Trophoblast cell (in vitro differentiated cells and primary cell): ENCODE data around the gene CDC42EP3.

Source experiments
- DNase-seq, 2 donors: peaks; one replicate each; pipeline ENCODE4 v3.0.0-alpha.2; 2016
- H2AFZ ChIP-seq: 2 replicates; pipeline ENCODE4 v1.6.1; 2013; ENCODE audit warnings: low read length, moderate library complexity, mild to moderate bottlenecking; ENCODE audit not compliant: insufficient read depth, poor library complexity
- H2AK5ac ChIP-seq: 2 replicates; pipeline ENCODE4 v1.6.1; 2013; ENCODE audit warnings: mild to moderate bottlenecking, low read length
- H2BK120ac ChIP-seq: 2 replicates; pipeline ENCODE4 v1.6.1; 2013; ENCODE audit warnings: low read length, mild to moderate bottlenecking, moderate library complexity; ENCODE audit not compliant: insufficient read depth, poor library complexity
- H2BK12ac ChIP-seq: 2 replicates; pipeline ENCODE4 v1.6.1; 2013; ENCODE audit warnings: mild to moderate bottlenecking, low read length, moderate library complexity
- H2BK5ac ChIP-seq: 2 replicates; pipeline ENCODE4 v1.6.1; 2013; ENCODE audit warnings: low read length, low read depth, moderate library complexity, mild to moderate bottlenecking; ENCODE audit not compliant: poor library complexity
- H3K14ac ChIP-seq: 2 replicates; pipeline ENCODE4 v1.6.1; 2013; ENCODE audit warnings: mild to moderate bottlenecking, low read length
- H3K18ac ChIP-seq: 2 replicates; pipeline ENCODE4 v1.6.1; 2013; ENCODE audit warnings: mild to moderate bottlenecking, low read length
- H3K23ac ChIP-seq: 2 replicates; pipeline ENCODE4 v1.6.1; 2013; ENCODE audit warnings: low read length
- H3K27ac ChIP-seq: 2 replicates; pipeline ENCODE4 v1.5.1; 2013; ENCODE audit warnings: low read depth, mild to moderate bottlenecking, inconsistent platforms, low read length, moderate library complexity
- H3K27me3 ChIP-seq: 2 replicates; pipeline ENCODE4 v1.6.1; 2013; ENCODE audit warnings: inconsistent platforms, mild to moderate bottlenecking, low read length, moderate library complexity; ENCODE audit not compliant: insufficient read depth
- H3K36me3 ChIP-seq, 2 experiments: 1 replicate in 1 of 2; 2 replicates in 1 of 2; pipeline ENCODE4 v1.6.1; 2013; ENCODE audit warnings: low read length in 2 of 2, mild to moderate bottlenecking in 2 of 2, moderate library complexity in 1 of 2; ENCODE audit not compliant: insufficient read depth in 2 of 2, control insufficient read depth in 1 of 2
- H3K4ac ChIP-seq: 2 replicates; pipeline ENCODE4 v1.6.1; 2013; ENCODE audit warnings: low read depth, mild to moderate bottlenecking, low read length, moderate library complexity
- H3K4me1 ChIP-seq, 2 experiments: 1 replicate in 1 of 2; 2 replicates in 1 of 2; pipeline ENCODE4 v1.6.1; 2013; ENCODE audit warnings: low read length in 2 of 2, mild to moderate bottlenecking in 2 of 2, moderate library complexity in 1 of 2; ENCODE audit not compliant: insufficient read depth in 2 of 2, control insufficient read depth in 1 of 2
- H3K4me2 ChIP-seq: 2 replicates; pipeline ENCODE4 v1.6.1; 2013; ENCODE audit warnings: inconsistent platforms, mild to moderate bottlenecking, low read length, moderate library complexity
- H3K4me3 ChIP-seq: 2 replicates; pipeline ENCODE4 v1.5.1; 2013; ENCODE audit warnings: mild to moderate bottlenecking, low read depth, low read length, inconsistent platforms
- H3K79me1 ChIP-seq: one replicate; pipeline ENCODE4 v1.6.1; 2013; ENCODE audit warnings: low read length
- H3K79me2 ChIP-seq: 2 replicates; pipeline ENCODE4 v1.6.1; 2013; ENCODE audit warnings: low read length, mild to moderate bottlenecking; ENCODE audit not compliant: control insufficient read depth, insufficient read depth, poor library complexity
- H3K9ac ChIP-seq: 2 replicates; pipeline ENCODE4 v1.6.1; 2013; ENCODE audit warnings: mild to moderate bottlenecking, low read length
- H3K9me3 ChIP-seq: 2 replicates; pipeline ENCODE4 v1.6.1; 2013; ENCODE audit warnings: low read depth, mild to moderate bottlenecking, control low read depth, inconsistent platforms, low read length; ENCODE audit not compliant: insufficient read depth
- H4K12ac ChIP-seq: 2 replicates; pipeline ENCODE4 v1.6.1; 2013; ENCODE audit warnings: low read depth, mild to moderate bottlenecking, low read length, moderate library complexity
- H4K8ac ChIP-seq: 2 replicates; pipeline ENCODE4 v1.6.1; 2013; ENCODE audit warnings: low read depth, mild to moderate bottlenecking, low read length, moderate library complexity
- H4K91ac ChIP-seq: one replicate; pipeline ENCODE4 v1.6.1; 2013; ENCODE audit warnings: low read depth, mild to moderate bottlenecking, low read length, moderate library complexity
- WGBS: extraction: QIAGEN DNeasy Blood & Tissue Kit; methylation state at CpG from one replicate; pipeline ENCODE4 v1.1.7; 2013; ENCODE audit warnings: missing lambda C conversion rate; ENCODE audit not compliant: insufficient read length, insufficient coverage; ENCODE audit errors: extremely low coverage; 5-methylcytosine and 5-hydroxymethylcytosine counted together

Gene CDC42EP3

DNA sequence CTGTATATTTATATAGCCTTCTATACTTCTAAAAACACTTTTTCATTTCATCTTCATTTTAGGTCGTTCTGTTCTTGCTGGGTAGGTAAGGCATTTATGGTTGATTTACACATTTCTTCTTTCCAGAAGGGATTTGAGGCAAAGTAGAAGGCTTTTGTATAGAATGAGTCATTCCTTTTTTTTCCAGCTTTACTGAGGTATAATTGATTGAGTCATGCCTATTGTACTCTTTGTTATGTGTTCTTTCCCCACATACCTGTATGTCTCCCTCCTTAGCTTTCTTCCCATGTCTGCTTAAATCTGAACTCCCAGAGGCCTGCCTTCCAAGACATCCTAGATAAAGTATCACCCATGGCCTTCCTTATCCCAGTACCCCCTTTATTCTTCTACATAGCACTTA lies 4.8 kb upstream of the CDC42EP3 start:
- no peak overlapping the region for H3K18ac ChIP-seq

DNA sequence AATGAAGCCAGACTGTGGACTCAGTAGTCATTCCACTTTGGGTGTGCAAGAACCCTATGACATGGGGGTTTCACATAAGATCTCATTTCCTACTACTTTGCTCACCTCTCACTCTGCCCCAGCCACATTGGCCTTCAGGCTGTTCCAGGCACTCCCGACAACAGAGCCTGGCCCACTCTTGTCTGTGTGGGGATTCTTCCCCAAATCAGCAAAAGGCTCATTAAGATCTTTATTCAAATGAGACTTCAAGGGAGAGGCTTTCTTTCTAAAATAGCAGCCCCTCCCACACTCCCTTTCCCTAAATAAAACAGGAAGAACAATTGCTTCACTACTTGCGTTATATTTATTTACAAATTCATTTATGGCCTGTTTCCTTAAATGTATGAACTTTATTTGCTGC lies 3.5 kb upstream of the CDC42EP3 start:
- no peak overlapping the region for H2AK5ac ChIP-seq

More for the DNA sequence above, 4.8 kb upstream of the CDC42EP3 start:
- H2AK5ac ChIP-seq = no peak overlapping the region
- no peak overlapping the region for H3K23ac ChIP-seq
- H3K4ac ChIP-seq = no peak overlapping the region
- no peaks in the 10 kb centered on the region for H3K36me3 ChIP-seq
- peaks cover 7% of the 10 kb centered on the region for H3K79me2 ChIP-seq
- H3K9ac ChIP-seq = no peak overlapping the region
- no peak overlapping the region for H2BK120ac ChIP-seq
- H4K12ac ChIP-seq = no peak overlapping the region
- H3K14ac ChIP-seq = no peak overlapping the region
- H2BK12ac ChIP-seq = no peak overlapping the region
- peaks cover 15% of the 10 kb centered on the region for H3K79me1 ChIP-seq
- no peak overlapping the region for H2BK5ac ChIP-seq
- no CpG with 5 or more reads among the region's 1 CpG for WGBS
- no peak overlapping the region for H2AFZ ChIP-seq
- no peak overlapping the region for H3K4me3 ChIP-seq
- no peaks in the 10 kb centered on the region for H3K27me3 ChIP-seq
- H3K4me1 ChIP-seq = peaks cover 0 to 2% of the 10 kb centered on the region in 2 experiments
- H3K4me2 ChIP-seq = no peak overlapping the region
- no peak overlapping the region for H4K8ac ChIP-seq
- H3K27ac ChIP-seq = no peak overlapping the region
- DNase-seq = peak in 1 of 2 donors; percentile 55
- no peak overlapping the region for H4K91ac ChIP-seq
- H3K9me3 ChIP-seq = no peaks in the 10 kb centered on the region

GRCh38 chr2:37672870-37673184 lies 1.4 kb upstream of the CDC42EP3 start:
- H3K18ac ChIP-seq = no peak overlapping the region
- peaks cover 3 to 5% of the 10 kb centered on the region in 2 experiments for H3K4me1 ChIP-seq
- peak overlapping the region; percentile 51 for H2BK12ac ChIP-seq
- no peak overlapping the region for H3K9ac ChIP-seq
- no peak overlapping the region for H3K4ac ChIP-seq
- peaks cover 19% of the 10 kb centered on the region for H3K79me2 ChIP-seq
- peak overlapping the region; percentile 79 for H4K91ac ChIP-seq
- H4K12ac ChIP-seq = no peak overlapping the region
- H3K14ac ChIP-seq = peak overlapping the region; percentile 27
- WGBS = no CpG with 5 or more reads among the region's 7 CpGs
- H4K8ac ChIP-seq = peak overlapping the region; percentile 76
- peak overlapping the region; percentile 84 for H3K4me2 ChIP-seq
- no peaks in the 10 kb centered on the region for H3K9me3 ChIP-seq
- no peak for DNase-seq
- H3K23ac ChIP-seq = no peak overlapping the region
- H2AK5ac ChIP-seq = no peak overlapping the region
- H3K36me3 ChIP-seq = no peaks in the 10 kb centered on the region
- H2AFZ ChIP-seq = peak overlapping the region; percentile 59
- H3K27me3 ChIP-seq = no peaks in the 10 kb centered on the region
- H2BK5ac ChIP-seq = peak overlapping the region; percentile 94
- peak overlapping the region; percentile 97 for H3K27ac ChIP-seq
- H2BK120ac ChIP-seq = peak overlapping the region; percentile 86
- H3K4me3 ChIP-seq = peak overlapping the region; percentile 93
- H3K79me1 ChIP-seq = peaks cover 20% of the 10 kb centered on the region

More for the DNA sequence above, 3.5 kb upstream of the CDC42EP3 start:
- no peak overlapping the region for H3K4ac ChIP-seq
- H2AFZ ChIP-seq = no peak overlapping the region
- peaks cover 20% of the 10 kb centered on the region for H3K79me1 ChIP-seq
- H3K79me2 ChIP-seq = peaks cover 14% of the 10 kb centered on the region
- no peak overlapping the region for H3K18ac ChIP-seq
- peak overlapping the region; percentile 8 for H2BK120ac ChIP-seq
- no peaks in the 10 kb centered on the region for H3K36me3 ChIP-seq
- H3K9me3 ChIP-seq = no peaks in the 10 kb centered on the region
- no peak overlapping the region for H4K91ac ChIP-seq
- no peak overlapping the region for H4K8ac ChIP-seq
- no peak overlapping the region for H3K9ac ChIP-seq
- H2BK5ac ChIP-seq = no peak overlapping the region
- H3K4me3 ChIP-seq = no peak overlapping the region
- no peak overlapping the region for H3K23ac ChIP-seq
- H3K4me2 ChIP-seq = no peak overlapping the region
- no CpG with 5 or more reads among the region's 2 CpGs for WGBS
- no peaks in the 10 kb centered on the region for H3K27me3 ChIP-seq
- H3K27ac ChIP-seq = no peak overlapping the region
- no peak overlapping the region for H3K14ac ChIP-seq
- H4K12ac ChIP-seq = no peak overlapping the region
- peaks cover 0 to 2% of the 10 kb centered on the region in 2 experiments for H3K4me1 ChIP-seq
- no peak for DNase-seq
- peak overlapping the region; percentile 79 for H2BK12ac ChIP-seq

- peak overlapping the region; percentile 95 for H3K14ac ChIP-seq
- H3K4me3 ChIP-seq = peak overlapping the region; percentile 93
- peaks cover 3 to 5% of the 10 kb centered on the region in 2 experiments for H3K4me1 ChIP-seq
- H3K9ac ChIP-seq = peak overlapping the region; percentile 95
- peaks cover 21% of the 10 kb centered on the region for H3K79me2 ChIP-seq
- H3K23ac ChIP-seq = no peak overlapping the region
- no peak overlapping the region for H2AK5ac ChIP-seq
- peak overlapping the region; percentile 88 for H4K12ac ChIP-seq
- DNase-seq = peak; percentile 93 to 96
- peaks cover 0 to under 1% of the 10 kb centered on the region in 2 experiments for H3K36me3 ChIP-seq
- peak overlapping the region; percentile 96 for H2BK120ac ChIP-seq
- H3K9me3 ChIP-seq = no peaks in the 10 kb centered on the region
- H3K27ac ChIP-seq = peak overlapping the region; percentile 97
- no peaks in the 10 kb centered on the region for H3K27me3 ChIP-seq
- peak overlapping the region; percentile 78 for H2BK12ac ChIP-seq
- peak overlapping the region; percentile 94 for H2BK5ac ChIP-seq
- H3K4me2 ChIP-seq = peak overlapping the region; percentile 84
- peak overlapping the region; percentile 79 for H4K91ac ChIP-seq
- H3K4ac ChIP-seq = peak overlapping the region; percentile 83
- H4K8ac ChIP-seq = peak overlapping the region; percentile 89
- peak overlapping the region; percentile 89 for H2AFZ ChIP-seq
- H3K18ac ChIP-seq = peak overlapping the region; percentile 94
- peaks cover 20% of the 10 kb centered on the region for H3K79me1 ChIP-seq
- WGBS = no CpG with 5 or more reads among the region's 69 CpGs
Observed at GRCh38 chr2:37672104-37672869, 845 bp upstream of the CDC42EP3 start.
